Stomach (tissue), 9 donors: ENCODE data around the gene FCRL2. TPM values are rescaled to one million over a fixed set of nuclear protein-coding genes. Genes with fewer than 3 reads are reported as not detected.

ENCODE experiments used
- DNase-seq, 2 donors: peaks; one replicate each; pipeline versions ENCODE4 v3.0.0 to v3.0.0-alpha.2; 2013 to 2019
- H3K27ac ChIP-seq, 5 donors: fragments of 200-600 bp in 4 of 5; sonication (generic) in 4 of 5; one replicate each; pipeline ENCODE4 v1.5.1; 2013 to 2019; ENCODE audit warnings: mild to moderate bottlenecking in 1 of 5, moderate library complexity in 1 of 5
- H3K27me3 ChIP-seq, 3 donors: fragments of 200-600 bp; sonication (generic); one replicate each; pipeline ENCODE4 v1.5.1; 2017 to 2019; ENCODE audit warnings: mixed run types in 1 of 3
- H3K36me3 ChIP-seq, 4 donors: fragments of 200-600 bp; sonication (generic); 1 replicate in 3 of 4; 2 replicates in 1 of 4; pipeline ENCODE4 v1.5.1; 2016 to 2019
- H3K4me1 ChIP-seq, 4 donors: fragments of 200-600 bp; sonication (generic); one replicate each; pipeline ENCODE4 v1.5.1; 2016 to 2019
- H3K4me3 ChIP-seq, 4 donors: fragments of 200-600 bp; sonication (generic) in 3 of 4; one replicate each; pipeline ENCODE4 v1.5.1; 2016 to 2019; ENCODE audit warnings: mild to moderate bottlenecking in 1 of 4
- H3K9me3 ChIP-seq, 4 donors: fragments of 200-600 bp; sonication (generic); one replicate each; pipeline ENCODE4 v1.5.1; 2016 to 2019
- CTCF ChIP-seq, 7 experiments: fragments of 450-650 bp in 4 of 7; fragments of 200-600 bp in 3 of 7; sonication (generic) in 3 of 7; IDR thresholded peaks; one replicate each; pipeline ENCODE4 v1.5.1; 2016 to 2019; ENCODE audit warnings: antibody characterized with exemption in 7 of 7, control low read depth in 2 of 7, mild to moderate bottlenecking in 1 of 7
- EP300 ChIP-seq: sonication (generic); formaldehyde crosslinking; IDR thresholded peaks from one replicate; pipeline ENCODE4 v1.6.1; 2017; ENCODE audit warnings: antibody characterized with exemption
- POLR2A ChIP-seq, 4 donors: fragments of 450-650 bp; IDR thresholded peaks; one replicate each; pipeline ENCODE4 v1.6.1; 2016; ENCODE audit warnings: antibody characterized with exemption in 4 of 4, control low read depth in 2 of 4, mild to moderate bottlenecking in 1 of 4, moderate library complexity in 1 of 4
- POLR2AphosphoS5 ChIP-seq, 3 donors: sonication (generic); formaldehyde crosslinking; IDR thresholded peaks; one replicate each; pipeline ENCODE4 v1.6.1; 2016; ENCODE audit warnings: antibody characterized with exemption in 3 of 3
- WGBS, 5 donors: extraction: QIAGEN DNeasy Blood & Tissue Kit in 3 of 5; methylation state at CpG; one replicate each; pipeline versions ENCODE4 v1.1.5 to v1.1.7; 2013 to 2018; 5-methylcytosine and 5-hydroxymethylcytosine counted together
- intact Hi-C: fragments of 100-400 bp; cut with DNase I; formaldehyde crosslinking; loops from one replicate; pipeline ENCODE4 v1.15.1; 2023; ENCODE audit warnings: low total_unique reads
- polyA plus RNA-seq, 3 donors: library from polyadenylated mRNA; stranded (reverse); fragments of 200-250 nt; gene quantifications; one replicate each; pipeline ENCODE4 v1.2.3, GENCODE V29; 2013
- total RNA-seq, 5 donors: library from RNA; depleted of rRNA; stranded (reverse); fragments of >200 nt; gene quantifications; one replicate each; pipeline versions ENCODE4 v1.1.0 to v1.2.3, GENCODE V29; 2014 to 2016
- donor health status: healthy with polysubstance abuse.
- donor health status: Bipolar disorder and iron deficiency.
- donor health status: healthy.

The FCRL2 gene
- total and polyA plus RNA-seq, 8 donors: 0.37 to 2.5 (median 0.90) TPM; not detected in 3

- H3K36me3 ChIP-seq: no peaks in the 10 kb centered on the region
- TF ChIP-seq POLR2A (IDR thresholded peaks at IDR 0.05) (no peak), EP300 (no peak), CTCF (IDR thresholded peaks at IDR 0.05) (peak in 2 of 7 experiments; percentile 15 to 24), POLR2AphosphoS5 (IDR thresholded peaks at IDR 0.05) (no peak)
- peak in 1 of 2 donors; percentile 11 for DNase-seq
- peak overlapping the region in 1 of 5 donors; percentile 55 for H3K27ac ChIP-seq
- H3K4me1 ChIP-seq: no peaks in the 10 kb centered on the region
- no peaks in the 10 kb centered on the region for H3K27me3 ChIP-seq
- 5 to 17% (median 9%) methylated on average over 1 of the region's 1 CpG for WGBS, 5 donors
- intact Hi-C loops: no loop called here
- H3K9me3 ChIP-seq: no peaks in the 10 kb centered on the region
- no peak overlapping the region for H3K4me3 ChIP-seq
These were observed 3.2 kb downstream of the FCRL2 start for GRCh38 chr1:157773493-157774350.

- Histone ChIP-seq H3K9me3 (no peaks in the 10 kb centered on the region), H3K36me3 (no peaks in the 10 kb centered on the region), H3K27ac (no peak overlapping the region), H3K4me3 (no peak overlapping the region), H3K4me1 (no peaks in the 10 kb centered on the region), H3K27me3 (no peaks in the 10 kb centered on the region)
- TF ChIP-seq EP300: no peak
- no peak for TF ChIP-seq CTCF (IDR thresholded peaks at IDR 0.05)
- TF ChIP-seq POLR2AphosphoS5 (IDR thresholded peaks at IDR 0.05): no peak
- TF ChIP-seq POLR2A (IDR thresholded peaks at IDR 0.05): no peak
- intact Hi-C loops: no loop called here
- no peak for DNase-seq
- 70 to 74% (median 73%) methylated on average over 8 of the region's 8 CpGs for WGBS, 5 donors
These were observed 5.1 kb downstream of the FCRL2 start for GRCh38 chr1:157771661-157772425.

- intact Hi-C loops: no loop called here
These were observed 6.4 kb downstream of the FCRL2 start for GRCh38 chr1:157770442-157771043.

More at GRCh38 chr1:157770442-157771043, 6.4 kb downstream of the FCRL2 start:
- Histone ChIP-seq H3K4me1 (no peaks in the 10 kb centered on the region), H3K4me3 (no peak overlapping the region), H3K36me3 (no peaks in the 10 kb centered on the region), H3K27ac (no peak overlapping the region), H3K27me3 (no peaks in the 10 kb centered on the region), H3K9me3 (no peaks in the 10 kb centered on the region)
- 44 to 54% (median 46%) methylated on average over 8 to 9 of the region's 9 CpGs for WGBS, 5 donors
- TF ChIP-seq CTCF (IDR thresholded peaks at IDR 0.05) (no peak), POLR2A (IDR thresholded peaks at IDR 0.05) (no peak), POLR2AphosphoS5 (IDR thresholded peaks at IDR 0.05) (no peak), EP300 (no peak)
- no peak for DNase-seq
